ENCODE results near the gene PRUNE2.
A peak's percentile ranks its signal among the peaks of the same experiment; 100 is the strongest.

PRUNE2 gene

GRCh38 chr9:76800901-76801300, 105.0 kb downstream of the PRUNE2 start:
- H3K9me3 ChIP-seq (ENCODE audit: control extremely low read depth in 1 of 5, control insufficient read depth in 4 of 5, insufficient read depth in 2 of 5, low read depth in 1 of 5, low read length in 4 of 5) = no peaks in the 10 kb centered on the region
- no peak for DNase-seq
- CTCF ChIA-PET = no interaction called here
- no CpG with 5 or more reads among the region's 1 CpG for WGBS (ENCODE audit: insufficient coverage)
- H3K4me3 ChIP-seq (ENCODE audit: control insufficient read depth in 1 of 7, extremely low read depth in 1 of 7, insufficient read depth in 4 of 7, low read depth in 2 of 7, low read length in 6 of 7) = no peak overlapping the region
- H3K27ac ChIP-seq (ENCODE audit: insufficient read depth in 1 of 2, low read depth in 1 of 2, low read length in 2 of 2, poor library complexity in 1 of 2, severe bottlenecking in 2 of 2) = no peak overlapping the region
- peaks cover 0 to 18% (median under 1%) of the 10 kb centered on the region in 4 experiments for H3K4me1 ChIP-seq (ENCODE audit: control extremely low read depth in 1 of 4, control insufficient read depth in 4 of 4, insufficient read depth in 4 of 4, low read length in 3 of 4)
- no peaks in the 10 kb centered on the region for H3K36me3 ChIP-seq (ENCODE audit: control insufficient read depth in 4 of 4, insufficient read depth in 4 of 4, low read length in 3 of 4)
- POLR2A ChIA-PET = no interaction called here
- H3K27me3 ChIP-seq (replicated peaks in 2 of 5; ENCODE audit: control insufficient read depth in 4 of 5, insufficient read depth in 5 of 5, low read length in 4 of 5) = peaks cover 0 to 6% (median 0%) of the 10 kb centered on the region in 5 experiments

- H3K4me3 ChIP-seq (ENCODE audit: control insufficient read depth in 1 of 7, extremely low read depth in 1 of 7, insufficient read depth in 4 of 7, low read depth in 2 of 7, low read length in 6 of 7) = no peak overlapping the region
These were observed 106.4 kb downstream of the PRUNE2 start for GRCh38 chr9:76799473-76799872.

GRCh38 chr9:76798527-76798926, 107.4 kb downstream of the PRUNE2 start:
- H3K4me3 ChIP-seq (ENCODE audit: control insufficient read depth in 1 of 7, extremely low read depth in 1 of 7, insufficient read depth in 4 of 7, low read depth in 2 of 7, low read length in 6 of 7) = no peak overlapping the region
- POLR2A ChIA-PET = no interaction called here

More at GRCh38 chr9:76799473-76799872, 106.4 kb downstream of the PRUNE2 start:
- Histone ChIP-seq H3K27me3 (replicated peaks in 2 of 5; ENCODE audit: control insufficient read depth in 4 of 5, insufficient read depth in 5 of 5, low read length in 4 of 5) (peaks cover 0 to 6% (median 0%) of the 10 kb centered on the region in 5 experiments), H3K27ac (ENCODE audit: insufficient read depth in 1 of 2, low read depth in 1 of 2, low read length in 2 of 2, poor library complexity in 1 of 2, severe bottlenecking in 2 of 2) (no peak overlapping the region), H3K9me3 (ENCODE audit: control extremely low read depth in 1 of 5, control insufficient read depth in 4 of 5, insufficient read depth in 2 of 5, low read depth in 1 of 5, low read length in 4 of 5) (no peaks in the 10 kb centered on the region), H3K4me1 (ENCODE audit: control extremely low read depth in 1 of 4, control insufficient read depth in 4 of 4, insufficient read depth in 4 of 4, low read length in 3 of 4) (peaks cover 0 to 18% (median under 1%) of the 10 kb centered on the region in 4 experiments), H3K36me3 (ENCODE audit: control insufficient read depth in 4 of 4, insufficient read depth in 4 of 4, low read length in 3 of 4) (no peaks in the 10 kb centered on the region)
- no CpG with 5 or more reads among the region's 1 CpG for WGBS (ENCODE audit: insufficient coverage)
- ChIA-PET CTCF (no interaction called here), POLR2A (no interaction called here)
- DNase-seq = no peak

GRCh38 chr9:76796296-76796695, 109.6 kb downstream of the PRUNE2 start:
- H3K9me3 ChIP-seq (ENCODE audit: control extremely low read depth in 1 of 5, control insufficient read depth in 4 of 5, insufficient read depth in 2 of 5, low read depth in 1 of 5, low read length in 4 of 5) = no peaks in the 10 kb centered on the region
- ChIA-PET CTCF (no interaction called here), POLR2A (no interaction called here)
- DNase-seq = peak in 2 of 3 donors; percentile 5 to 20
- H3K4me1 ChIP-seq (ENCODE audit: control extremely low read depth in 1 of 4, control insufficient read depth in 4 of 4, insufficient read depth in 4 of 4, low read length in 3 of 4) = peaks cover 0 to 18% (median under 1%) of the 10 kb centered on the region in 4 experiments
- WGBS (ENCODE audit: insufficient coverage) = 84% methylated on average over 4 of the region's 5 CpGs
- no peak overlapping the region for H3K27ac ChIP-seq (ENCODE audit: insufficient read depth in 1 of 2, low read depth in 1 of 2, low read length in 2 of 2, poor library complexity in 1 of 2, severe bottlenecking in 2 of 2)
- H3K4me3 ChIP-seq (ENCODE audit: control insufficient read depth in 1 of 7, extremely low read depth in 1 of 7, insufficient read depth in 4 of 7, low read depth in 2 of 7, low read length in 6 of 7) = no peak overlapping the region
- H3K27me3 ChIP-seq (replicated peaks in 2 of 5; ENCODE audit: control insufficient read depth in 4 of 5, insufficient read depth in 5 of 5, low read length in 4 of 5) = peaks cover 0 to 2% (median 0%) of the 10 kb centered on the region in 5 experiments
- H3K36me3 ChIP-seq (ENCODE audit: control insufficient read depth in 4 of 4, insufficient read depth in 4 of 4, low read length in 3 of 4) = no peaks in the 10 kb centered on the region

More at GRCh38 chr9:76798527-76798926, 107.4 kb downstream of the PRUNE2 start:
- Histone ChIP-seq H3K36me3 (ENCODE audit: control insufficient read depth in 4 of 4, insufficient read depth in 4 of 4, low read length in 3 of 4) (no peaks in the 10 kb centered on the region), H3K27me3 (replicated peaks in 2 of 5; ENCODE audit: control insufficient read depth in 4 of 5, insufficient read depth in 5 of 5, low read length in 4 of 5) (peaks cover 0 to 5% (median 0%) of the 10 kb centered on the region in 5 experiments), H3K4me1 (ENCODE audit: control extremely low read depth in 1 of 4, control insufficient read depth in 4 of 4, insufficient read depth in 4 of 4, low read length in 3 of 4) (peaks cover 0 to 18% (median under 1%) of the 10 kb centered on the region in 4 experiments), H3K27ac (ENCODE audit: insufficient read depth in 1 of 2, low read depth in 1 of 2, low read length in 2 of 2, poor library complexity in 1 of 2, severe bottlenecking in 2 of 2) (no peak overlapping the region), H3K9me3 (ENCODE audit: control extremely low read depth in 1 of 5, control insufficient read depth in 4 of 5, insufficient read depth in 2 of 5, low read depth in 1 of 5, low read length in 4 of 5) (no peaks in the 10 kb centered on the region)
- no CpG with 5 or more reads among the region's 2 CpGs for WGBS (ENCODE audit: insufficient coverage)
- peak in 2 of 3 donors; percentile 28 to 42 for DNase-seq
- CTCF ChIA-PET = no interaction called here

GRCh38 chr9:76793784-76794431, 112.0 kb downstream of the PRUNE2 start:
- no peak overlapping the region for H3K4me3 ChIP-seq (ENCODE audit: control insufficient read depth in 1 of 7, extremely low read depth in 1 of 7, insufficient read depth in 4 of 7, low read depth in 2 of 7, low read length in 6 of 7)
- no peaks in the 10 kb centered on the region for H3K27me3 ChIP-seq (replicated peaks in 2 of 5; ENCODE audit: control insufficient read depth in 4 of 5, insufficient read depth in 5 of 5, low read length in 4 of 5)
- no peak overlapping the region for H3K27ac ChIP-seq (ENCODE audit: insufficient read depth in 1 of 2, low read depth in 1 of 2, low read length in 2 of 2, poor library complexity in 1 of 2, severe bottlenecking in 2 of 2)
- WGBS (ENCODE audit: insufficient coverage) = 95% methylated on average over 15 of the region's 15 CpGs
- H3K9me3 ChIP-seq (ENCODE audit: control extremely low read depth in 1 of 5, control insufficient read depth in 4 of 5, insufficient read depth in 2 of 5, low read depth in 1 of 5, low read length in 4 of 5) = no peaks in the 10 kb centered on the region
- no peak for DNase-seq
- CTCF ChIA-PET = no interaction called here
- no peaks in the 10 kb centered on the region for H3K36me3 ChIP-seq (ENCODE audit: control insufficient read depth in 4 of 4, insufficient read depth in 4 of 4, low read length in 3 of 4)
- POLR2A ChIA-PET = no interaction called here
- peaks cover 0 to 18% (median under 1%) of the 10 kb centered on the region in 4 experiments for H3K4me1 ChIP-seq (ENCODE audit: control extremely low read depth in 1 of 4, control insufficient read depth in 4 of 4, insufficient read depth in 4 of 4, low read length in 3 of 4)

GRCh38 chr9:76789840-76790239, 116.1 kb downstream of the PRUNE2 start:
- no peaks in the 10 kb centered on the region for H3K36me3 ChIP-seq (ENCODE audit: control insufficient read depth in 4 of 4, insufficient read depth in 4 of 4, low read length in 3 of 4)
- DNase-seq = no peak
- CTCF ChIA-PET = interaction anchor here (0.8 to 1.4 kb wide), 2 partner anchors 10 to 12 kb away, joined by 3 read pairs; no protein-coding TSS in a partner anchor
- POLR2A ChIA-PET = no interaction called here
- no CpG with 5 or more reads among the region's 1 CpG for WGBS (ENCODE audit: insufficient coverage)
- H3K4me1 ChIP-seq (ENCODE audit: control extremely low read depth in 1 of 4, control insufficient read depth in 4 of 4, insufficient read depth in 4 of 4, low read length in 3 of 4) = no peaks in the 10 kb centered on the region
- H3K27ac ChIP-seq (ENCODE audit: insufficient read depth in 1 of 2, low read depth in 1 of 2, low read length in 2 of 2, poor library complexity in 1 of 2, severe bottlenecking in 2 of 2) = no peak overlapping the region
- no peak overlapping the region for H3K4me3 ChIP-seq (ENCODE audit: control insufficient read depth in 1 of 7, extremely low read depth in 1 of 7, insufficient read depth in 4 of 7, low read depth in 2 of 7, low read length in 6 of 7)
- peaks cover 0 to 2% (median 0%) of the 10 kb centered on the region in 5 experiments for H3K27me3 ChIP-seq (replicated peaks in 2 of 5; ENCODE audit: control insufficient read depth in 4 of 5, insufficient read depth in 5 of 5, low read length in 4 of 5)
- no peaks in the 10 kb centered on the region for H3K9me3 ChIP-seq (ENCODE audit: control extremely low read depth in 1 of 5, control insufficient read depth in 4 of 5, insufficient read depth in 2 of 5, low read depth in 1 of 5, low read length in 4 of 5)

GRCh38 chr9:76787677-76788076, 118.2 kb downstream of the PRUNE2 start:
- CTCF ChIA-PET = no interaction called here
- Histone ChIP-seq H3K27ac (ENCODE audit: insufficient read depth in 1 of 2, low read depth in 1 of 2, low read length in 2 of 2, poor library complexity in 1 of 2, severe bottlenecking in 2 of 2) (no peak overlapping the region), H3K27me3 (replicated peaks in 2 of 5; ENCODE audit: control insufficient read depth in 4 of 5, insufficient read depth in 5 of 5, low read length in 4 of 5) (peaks cover 0 to 2% (median 0%) of the 10 kb centered on the region in 5 experiments), H3K4me3 (ENCODE audit: control insufficient read depth in 1 of 7, extremely low read depth in 1 of 7, insufficient read depth in 4 of 7, low read depth in 2 of 7, low read length in 6 of 7) (no peak overlapping the region), H3K9me3 (ENCODE audit: control extremely low read depth in 1 of 5, control insufficient read depth in 4 of 5, insufficient read depth in 2 of 5, low read depth in 1 of 5, low read length in 4 of 5) (no peaks in the 10 kb centered on the region), H3K36me3 (ENCODE audit: control insufficient read depth in 4 of 4, insufficient read depth in 4 of 4, low read length in 3 of 4) (no peaks in the 10 kb centered on the region), H3K4me1 (ENCODE audit: control extremely low read depth in 1 of 4, control insufficient read depth in 4 of 4, insufficient read depth in 4 of 4, low read length in 3 of 4) (no peaks in the 10 kb centered on the region)
- DNase-seq = no peak
- POLR2A ChIA-PET = no interaction called here
- 89% methylated on average over 11 of the region's 11 CpGs for WGBS (ENCODE audit: insufficient coverage)

Data from common myeloid progenitor, CD34-positive (primary cell).